A549 (cell line): ENCODE measurements around the gene GPSM1. TPM values are rescaled to one million over a fixed set of nuclear protein-coding genes. Genes with fewer than 3 reads are reported as not detected.

Source experiments
- ATAC-seq, 2 experiments: fragments of 200-7000 bp in 1 of 2; fragments of >200 bp in 1 of 2; cut with Nextera tagmentation in 1 of 2; cut with Tn5 transposase in 1 of 2; 3 replicates each; pipeline versions ENCODE4 v1.8.0 to v1.9.1; 2018 to 2020; ENCODE audit warnings: mild to moderate bottlenecking in 1 of 2, moderate library complexity in 1 of 2
- CTCF ChIA-PET: fragments of 300-600 bp; sonication (Branson Sonifier 250); formaldehyde crosslinking; extraction: SDS; loops from one replicate; lab custom pipeline; 2021; ENCODE audit warnings: antibody characterized with exemption, inconsistent platforms; lab: Yijun Ruan, JAX
- POLR2A ChIA-PET: fragments of 350-600 bp; formaldehyde crosslinking; extraction: SDS; loops from one replicate; lab custom pipeline; 2021; ENCODE audit warnings: antibody characterized with exemption, inconsistent platforms; lab: Yijun Ruan, JAX
- DNase-seq, 2 experiments: peaks; one replicate each; pipeline versions ENCODE4 v3.0.0 to v3.0.0-alpha.2; 2011 to 2016; ENCODE audit warnings: low read depth in 1 of 2, low spot score in 1 of 2
- FAIRE-seq: peaks from 2 replicates; lab custom pipeline; 2011; peaks lifted over from hg19 to GRCh38; lab: Jason Lieb, UNC
- H3K27ac ChIP-seq, 2 experiments: fragments of >200 bp; sonication (Bioruptor Twin); formaldehyde crosslinking; 3 replicates each; pipeline ENCODE4 v1.5.1; 2016 to 2017
- H3K4me1 ChIP-seq: fragments of >200 bp; sonication (Bioruptor Twin); formaldehyde crosslinking; 3 replicates; pipeline ENCODE4 v1.6.1; 2016
- H3K4me2 ChIP-seq: fragments of >200 bp; sonication (Bioruptor Twin); formaldehyde crosslinking; 3 replicates; pipeline ENCODE4 v1.6.1; 2016
- H3K4me3 ChIP-seq: fragments of >200 bp; sonication (Bioruptor Twin); formaldehyde crosslinking; 3 replicates; pipeline ENCODE4 v1.5.1; 2016
- H3K9me3 ChIP-seq: fragments of >200 bp; sonication (Bioruptor Twin); formaldehyde crosslinking; 3 replicates; pipeline ENCODE4 v1.6.1; 2016
- ATOH8 ChIP-seq: fragments of 250-450 bp; sonication (Bioruptor Pico); IDR thresholded peaks from 2 replicates; pipeline ENCODE4 v1.5.0; 2020; ENCODE audit warnings: low read depth, mild to moderate bottlenecking, moderate library complexity
- CBX8 ChIP-seq: fragments of 200-600 bp; sonication (generic); IDR thresholded peaks from 2 replicates; pipeline ENCODE4 v1.6.1; 2016
- CHD2 ChIP-seq: fragments of 150-350 bp; IDR thresholded peaks from 2 replicates; pipeline ENCODE4 v1.6.1; 2014; ENCODE audit warnings: low read length; ENCODE audit not compliant: partially characterized antibody
- CHD4 ChIP-seq: fragments of 200-600 bp; sonication (generic); IDR thresholded peaks from 2 replicates; pipeline ENCODE4 v1.6.1; 2016; ENCODE audit warnings: antibody characterized with exemption, mild to moderate bottlenecking, borderline replicate concordance
- EHF ChIP-seq: fragments of 250-450 bp; sonication (Bioruptor Pico); IDR thresholded peaks from 2 replicates; pipeline ENCODE4 v1.5.0; 2020; ENCODE audit warnings: mild to moderate bottlenecking
- EHMT2 ChIP-seq: fragments of 200-600 bp; sonication (generic); IDR thresholded peaks from 2 replicates; pipeline ENCODE4 v1.6.1; 2016; ENCODE audit warnings: antibody characterized with exemption, low read depth, mild to moderate bottlenecking, moderate library complexity
- ELK1 ChIP-seq: fragments of 150-350 bp; IDR thresholded peaks from 2 replicates; pipeline ENCODE4 v1.6.1; 2014; ENCODE audit warnings: low read depth, mild to moderate bottlenecking, low read length
- ESRRA ChIP-seq: fragments of 150-350 bp; IDR thresholded peaks from 2 replicates; pipeline ENCODE4 v1.6.1; 2014; ENCODE audit warnings: mild to moderate bottlenecking, low read length, borderline replicate concordance
- FOSB ChIP-seq: fragments of 250-450 bp; sonication (Bioruptor Pico); IDR thresholded peaks from 2 replicates; pipeline ENCODE4 v1.5.0; 2020; ENCODE audit warnings: mild to moderate bottlenecking, moderate library complexity
- HES2 ChIP-seq: fragments of >200 bp; sonication (Bioruptor Twin); formaldehyde crosslinking; IDR thresholded peaks from 2 replicates; pipeline ENCODE4 v1.6.1; 2016
- JUNB ChIP-seq: fragments of >200 bp; sonication (Bioruptor Twin); formaldehyde crosslinking; IDR thresholded peaks from 2 replicates; pipeline ENCODE4 v1.6.1; 2016
- KDM5A ChIP-seq: fragments of 200-600 bp; sonication (generic); IDR thresholded peaks from 2 replicates; pipeline ENCODE4 v1.6.1; 2016; ENCODE audit warnings: antibody characterized with exemption, mild to moderate bottlenecking
- MAFK ChIP-seq: fragments of 450-650 bp; IDR thresholded peaks from 2 replicates; pipeline ENCODE4 v1.6.1; 2014; ENCODE audit not compliant: partially characterized antibody
- POLR2AphosphoS2 ChIP-seq: conservative IDR thresholded peaks from 2 replicates; pipeline ENCODE4 v1.6.1; 2012; ENCODE audit warnings: low read length, improper control_type of control experiment, inconsistent platforms
- REST ChIP-seq: fragments of 200-600 bp; sonication (generic); IDR thresholded peaks from 2 replicates; pipeline ENCODE4 v1.6.1; 2016; ENCODE audit warnings: antibody characterized with exemption, mild to moderate bottlenecking, moderate library complexity
- RNF2 ChIP-seq: fragments of 200-600 bp; sonication (generic); IDR thresholded peaks from 2 replicates; pipeline ENCODE4 v1.6.1; 2016; ENCODE audit warnings: low read depth, mild to moderate bottlenecking, antibody characterized with exemption, moderate library complexity, borderline replicate concordance
- TP53 ChIP-seq: fragments of 250-450 bp; sonication (Bioruptor Pico); IDR thresholded peaks from 2 replicates; pipeline ENCODE4 v1.5.0; 2021; ENCODE audit warnings: mild to moderate bottlenecking, moderate library complexity
- USF2 ChIP-seq: fragments of 450-650 bp; IDR thresholded peaks from 2 replicates; pipeline ENCODE4 v1.6.1; 2014; ENCODE audit warnings: antibody characterized with exemption
- ZFP36 ChIP-seq: fragments of 450-650 bp; IDR thresholded peaks from 2 replicates; pipeline ENCODE4 v1.6.1; 2014; ENCODE audit warnings: borderline replicate concordance; ENCODE audit not compliant: partially characterized antibody
- ZNF302 ChIP-seq: fragments of 250-450 bp; sonication (Bioruptor Pico); IDR thresholded peaks from 2 replicates; pipeline ENCODE4 v1.9.0; 2021; ENCODE audit warnings: inconsistent platforms, mild to moderate bottlenecking, moderate library complexity
- WGBS: methylation state at CpG from one replicate; pipeline ENCODE4 v1.1.6; 2017; ENCODE audit errors: missing lambda C conversion rate; 5-methylcytosine and 5-hydroxymethylcytosine counted together
- polyA plus RNA-seq, 4 experiments: library from polyadenylated mRNA; depleted of rRNA in 3 of 4; stranded (reverse); fragments of >200 nt; fragmentation: RNase III in 1 of 4; extraction: RNeasy Plus Mini Kit Qiagen cat#74134 plus additional on column Dnase treatment in 1 of 4; gene quantifications; 2 replicates in 3 of 4; 3 replicates in 1 of 4; pipeline ENCODE4 v1.2.3, GENCODE V29; 2011 to 2017

The GPSM1 gene
- polyA plus RNA-seq, 2 of the 4 experiments (the other 2 are of a cell fraction), result 2.1 to 8.8 TPM

GRCh38 chr9:136379003-136379287 is 51.6 kb downstream of the GPSM1 start:
- ChIA-PET POLR2A (no interaction called here), CTCF (interaction anchor here (1.4 to 4.9 kb wide), 3 partner anchors 13 to 41 kb away, joined by 3 to 27 read pairs (median 6); partner anchors contain the start of gene DNLZ)
- Histone ChIP-seq H3K4me2 (no peak overlapping the region), H3K4me1 (no peaks in the 10 kb centered on the region), H3K4me3 (no peak overlapping the region), H3K27ac (no peak overlapping the region)
- DNase-seq, result no peak
- 91% methylated on average over 18 of the region's 18 CpGs for WGBS
- no peak for FAIRE-seq
- TF ChIP-seq RNF2 (no peak), CHD4 (no peak), KDM5A (no peak), TP53 (no peak), ZNF302 (no peak), ELK1 (no peak), JUNB (no peak), HES2 (no peak), USF2 (no peak), POLR2AphosphoS2 (no peak), CHD2 (no peak), REST (no peak), EHF (CRISPR knock-in tag) (no peak), FOSB (CRISPR knock-in tag) (no peak), CBX8 (no peak)
- TF ChIP-seq, all 56 proteins: peak for 0
- H3K9me3 ChIP-seq, result no peaks in the 10 kb centered on the region
- ATAC-seq, result no peak

GRCh38 chr9:136379401-136379800 is 52.1 kb downstream of the GPSM1 start:
- no peak for TF ChIP-seq MAFK
- no peak for ATAC-seq
- ChIA-PET POLR2A (interaction anchor here (0.6 kb wide), 1 partner anchor 8 kb away, joined by 4 read pairs; no protein-coding TSS in a partner anchor), CTCF (interaction anchor here (1.5 to 4.9 kb wide), 2 partner anchors 13 to 15 kb away, joined by 6 to 27 read pairs; partner anchors contain the start of gene DNLZ)
- Histone ChIP-seq H3K27ac (no peak overlapping the region), H3K9me3 (no peaks in the 10 kb centered on the region), H3K4me1 (no peaks in the 10 kb centered on the region), H3K4me3 (no peak overlapping the region), H3K4me2 (no peak overlapping the region)
- DNase-seq, result no peak
- FAIRE-seq, result no peak
- 100% methylated on average over 1 of the region's 11 CpGs for WGBS

GRCh38 chr9:136379891-136380290 is 52.6 kb downstream of the GPSM1 start:
- FAIRE-seq (no peak), DNase-seq (no peak), ATAC-seq (no peak)
- H3K27ac ChIP-seq, result no peak overlapping the region
- ChIA-PET CTCF (interaction anchor here (4.9 kb wide), 1 partner anchor 16 kb away, joined by 27 read pairs; the partner anchor contains the start of gene DNLZ), POLR2A (interaction anchor here (0.6 kb wide), 1 partner anchor 8 kb away, joined by 4 read pairs; no protein-coding TSS in a partner anchor)
- H3K9me3 ChIP-seq, result no peaks in the 10 kb centered on the region
- 98% methylated on average over 8 of the region's 11 CpGs for WGBS
- H3K4me3 ChIP-seq, result no peak overlapping the region
- no peaks in the 10 kb centered on the region for H3K4me1 ChIP-seq
- H3K4me2 ChIP-seq, result no peak overlapping the region
- TF ChIP-seq REST (no peak), ATOH8 (CRISPR knock-in tag) (no peak), ESRRA (no peak), CHD4 (no peak), JUNB (no peak), EHMT2 (no peak), CBX8 (no peak), EHF (CRISPR knock-in tag) (no peak), ZFP36 (no peak), POLR2AphosphoS2 (no peak), FOSB (CRISPR knock-in tag) (no peak), ELK1 (no peak)
